GM12878 (cell line): Measurements from ENCODE around the gene PFDN4. TPM values are rescaled to one million over a fixed set of nuclear protein-coding genes. Genes with fewer than 3 reads are reported as not detected.

Source experiments
- ATAC-seq: fragments of 200-7000 bp; cut with Tn5 transposase; 3 replicates; pipeline ENCODE4 v1.9.1; 2020; ENCODE audit warnings: mild to moderate bottlenecking, moderate library complexity
- BruUV-seq: library from RNA; stranded (reverse); fragments of 400-500 nt; replicated peaks from 2 replicates; lab custom pipeline; 2021; lab: Mats Ljungman, UMichigan
- CTCF ChIA-PET: fragments of 300-600 bp; sonication (Branson Sonifier 250); formaldehyde crosslinking; extraction: SDS; loops from one replicate; lab custom pipeline; 2021; ENCODE audit warnings: inconsistent platforms; lab: Yijun Ruan, JAX
- POLR2A ChIA-PET: fragments of 350-600 bp; formaldehyde crosslinking; extraction: SDS; loops from one replicate; lab custom pipeline; 2021; ENCODE audit warnings: inconsistent platforms; lab: Charles Lee
- RAD21 ChIA-PET: fragments of 300-600 bp; sonication (Branson Sonifier 250); formaldehyde crosslinking; loops from one replicate; lab custom pipeline; 2023; ENCODE audit warnings: antibody characterized with exemption; ENCODE audit not compliant: unreplicated experiment; lab: Charles Lee
- SMC1A ChIA-PET: fragments of 300-600 bp; sonication (Branson Sonifier 250); formaldehyde crosslinking; loops from one replicate; lab custom pipeline; 2023; ENCODE audit not compliant: unreplicated experiment, uncharacterized antibody; lab: Charles Lee
- DNase-seq: peaks from one replicate; pipeline ENCODE4 v3.0.0-alpha.2; 2011; ENCODE audit warnings: low read depth, low spot score
- FAIRE-seq: peaks from 3 replicates; lab custom pipeline; 2011; peaks lifted over from hg19 to GRCh38; lab: Jason Lieb, UNC
- H2AFZ ChIP-seq: 2 replicates; pipeline ENCODE4 v1.6.0; 2011; ENCODE audit warnings: low read depth, low read length, control low read depth; ENCODE audit not compliant: control insufficient read depth
- H3K27ac ChIP-seq: 2 replicates; pipeline ENCODE4 v1.5.1; 2011; ENCODE audit warnings: control low read depth; ENCODE audit not compliant: control insufficient read depth, insufficient read depth
- H3K27me3 ChIP-seq, 2 experiments: replicated peaks in 1 of 2; 2 replicates each; pipeline versions ENCODE4 v1.6.0 to v1.6.1; 2011; ENCODE audit warnings: low read length in 1 of 2; ENCODE audit not compliant: control insufficient read depth in 2 of 2, insufficient read depth in 2 of 2
- H3K36me3 ChIP-seq, 2 experiments: 2 replicates each; pipeline ENCODE4 v1.5.1; 2011; ENCODE audit warnings: low read length in 1 of 2; ENCODE audit not compliant: control insufficient read depth in 2 of 2, insufficient read depth in 2 of 2
- H3K4me1 ChIP-seq: 2 replicates; pipeline ENCODE4 v1.6.1; 2011; ENCODE audit warnings: mild to moderate bottlenecking, low read length, moderate library complexity, mixed read lengths; ENCODE audit not compliant: control insufficient read depth, insufficient read depth
- H3K4me2 ChIP-seq: 2 replicates; pipeline ENCODE4 v1.6.0; 2011; ENCODE audit warnings: control low read depth; ENCODE audit not compliant: control insufficient read depth, insufficient read depth
- H3K4me3 ChIP-seq: fragments of 200-600 bp; sonication (generic); 2 replicates; pipeline ENCODE4 v1.5.1; 2016
- H3K79me2 ChIP-seq: 2 replicates; pipeline ENCODE4 v1.6.0; 2011; ENCODE audit warnings: low read length; ENCODE audit not compliant: control insufficient read depth, insufficient read depth
- H3K9ac ChIP-seq: 2 replicates; pipeline ENCODE4 v1.8.0; 2011; ENCODE audit warnings: low read length, control low read depth, mixed read lengths; ENCODE audit not compliant: control insufficient read depth, insufficient read depth
- H3K9me3 ChIP-seq: replicated peaks from 3 replicates; pipeline ENCODE4 v1.5.1; 2011; ENCODE audit warnings: mild to moderate bottlenecking, low read length; ENCODE audit not compliant: control insufficient read depth, insufficient read depth
- H4K20me1 ChIP-seq: 2 replicates; pipeline ENCODE4 v1.6.0; 2011; ENCODE audit not compliant: control insufficient read depth, insufficient read depth
- GABPA ChIP-seq: IDR thresholded peaks from 2 replicates; pipeline ENCODE4 v1.6.1; 2014; ENCODE audit warnings: antibody characterized with exemption, low read depth, mild to moderate bottlenecking, inconsistent platforms
- HCFC1 ChIP-seq: fragments of 150-350 bp; IDR thresholded peaks from 2 replicates; pipeline ENCODE4 v1.6.1; 2014; ENCODE audit warnings: low read length
- HDAC2 ChIP-seq: fragments of 200-600 bp; sonication (generic); IDR thresholded peaks from 2 replicates; pipeline ENCODE4 v1.6.1; 2017
- MLLT1 ChIP-seq: fragments of 450-650 bp; IDR thresholded peaks from 2 replicates; pipeline ENCODE4 v1.6.1; 2016; ENCODE audit warnings: mild to moderate bottlenecking
- NFYB ChIP-seq: IDR thresholded peaks from 2 replicates; pipeline ENCODE4 v1.6.1; 2011; ENCODE audit warnings: low read depth, mild to moderate bottlenecking, low read length, improper control_type of control experiment, moderate library complexity; ENCODE audit not compliant: insufficient read depth
- PRDM15 ChIP-seq: fragments of 450-650 bp; formaldehyde crosslinking; IDR thresholded peaks from 2 replicates; pipeline ENCODE4 v1.4.0; 2020; ENCODE audit warnings: mild to moderate bottlenecking, moderate library complexity
- SRF ChIP-seq, 2 experiments: IDR thresholded peaks; 2 replicates each; pipeline ENCODE4 v1.6.1; 2011; ENCODE audit warnings: low read depth in 2 of 2, low read length in 2 of 2, mild to moderate bottlenecking in 1 of 2, moderate library complexity in 1 of 2
- SUPT20H ChIP-seq: IDR thresholded peaks from 2 replicates; pipeline ENCODE4 v1.6.1; 2011; ENCODE audit warnings: low read depth, mild to moderate bottlenecking, low read length, moderate library complexity, borderline replicate concordance; ENCODE audit not compliant: control insufficient read depth
- TAF1 ChIP-seq: IDR thresholded peaks from 2 replicates; pipeline ENCODE4 v1.6.1; 2011; ENCODE audit warnings: mild to moderate bottlenecking, low read depth, low read length, borderline replicate concordance
- TCF3 ChIP-seq: IDR thresholded peaks from 2 replicates; pipeline ENCODE4 v1.6.1; 2012; ENCODE audit warnings: low read depth, mild to moderate bottlenecking, low read length, borderline replicate concordance; ENCODE audit not compliant: insufficient read depth
- TCF7 ChIP-seq: IDR thresholded peaks from 2 replicates; pipeline ENCODE4 v1.6.1; 2014; ENCODE audit warnings: antibody characterized with exemption, borderline replicate concordance
- ZBTB33 ChIP-seq: fragments of 450-650 bp; IDR thresholded peaks from 2 replicates; pipeline ENCODE4 v1.6.1; 2017; ENCODE audit warnings: mild to moderate bottlenecking
- WGBS: methylation state at CpG from one replicate; pipeline ENCODE4 v1.1.6; 2016; ENCODE audit warnings: low lambda C conversion rate; ENCODE audit not compliant: insufficient replicate concordance, insufficient coverage; ENCODE audit errors: missing lambda C conversion rate; 5-methylcytosine and 5-hydroxymethylcytosine counted together
- in situ Hi-C: fragments of 300-500 bp; cut with MboI; formaldehyde crosslinking; loops from 9 replicates; pipeline ENCODE4 v1.14.3; 2018; ENCODE audit warnings: mixed read lengths
- intact Hi-C: fragments of 100-400 bp; cut with micrococcal nuclease; formaldehyde crosslinking; loops from one replicate; pipeline ENCODE4 v1.14.2; 2022; ENCODE audit not compliant: unreplicated experiment
- polyA plus RNA-seq, 11 experiments: library from polyadenylated mRNA; depleted of rRNA in 4 of 11; unstranded in 6 of 11; stranded (reverse) in 5 of 11; fragments of >200 nt; fragmentation: Nextera tagmentation in 4 of 11; fragmentation: Illumina TruSeq in 1 of 11; extraction: Ambion mirVana in 4 of 11; extraction: Trizol in 1 of 11; gene quantifications; 1 replicate in 1 of 11; 2 replicates in 10 of 11; pipeline versions ENCODE4 v1.2.1 to v1.2.3, GENCODE V29; 2011 to 2016; ENCODE audit warnings: inconsistent platforms in 2 of 11, missing spikeins in 2 of 11, low read depth in 1 of 11
- total RNA-seq, 4 experiments: library from RNA; depleted of rRNA in 3 of 4; stranded (reverse); fragments of >200 nt in 3 of 4; fragmentation: Illumina TruSeq in 1 of 4; extraction: Trizol in 1 of 4; gene quantifications; 2 replicates each; pipeline versions ENCODE4 v1.2.1 to v1.2.3, GENCODE V29; 2013 to 2021

PFDN4 gene
- total and polyA plus RNA-seq, 10 of the 15 experiments (the other 5 are each of a cell fraction or from before 2014, with no cell fraction given), result 36.9 to 136 (median 82.8) TPM

GRCh38 chr20:54255157-54255556 lies 47.3 kb downstream of the PFDN4 start:
- ChIA-PET CTCF (no interaction called here), POLR2A (no interaction called here), RAD21 (no interaction called here), SMC1A (interaction anchor here (0.6 to 1.1 kb wide), 2 partner anchors 9 to 334 kb away, joined by 3 to 4 read pairs; no protein-coding TSS in a partner anchor)
- Histone ChIP-seq H3K4me1 (no peaks in the 10 kb centered on the region), H3K36me3 (no peaks in the 10 kb centered on the region), H3K9me3 (no peaks in the 10 kb centered on the region), H3K4me2 (no peak overlapping the region), H3K79me2 (no peaks in the 10 kb centered on the region), H3K4me3 (no peak overlapping the region), H4K20me1 (no peaks in the 10 kb centered on the region), H3K9ac (no peak overlapping the region), H2AFZ (no peak overlapping the region), H3K27me3 (no peaks in the 10 kb centered on the region), H3K27ac (no peak overlapping the region)
- no peak for DNase-seq
- 14% methylated on average over 5 of the region's 5 CpGs for WGBS
- FAIRE-seq, result no peak
- TF ChIP-seq HDAC2 (no peak), MLLT1 (no peak), HCFC1 (no peak), TAF1 (no peak), ZBTB33 (no peak), SUPT20H (no peak), TCF3 (no peak), TCF7 (no peak), SRF (IDR thresholded peaks at IDR 0.05; ENCODE audit: low read depth in 2 of 2, low read length in 2 of 2) (no peak), NFYB (no peak), PRDM15 (no peak), GABPA (no peak)
- BruUV-seq, result no TSS peak
- in situ Hi-C loops (no loop called here), intact Hi-C loops (no loop called here)
- no peak for ATAC-seq
